NB4 (cell line): ENCODE results near the gene C4BPB.

Experiments
- MYC ChIP-seq: IDR thresholded peaks from 2 replicates; pipeline ENCODE4 v1.6.1; 2011; ENCODE audit warnings: low read depth, low read length
- POLR2A ChIP-seq: IDR thresholded peaks from 2 replicates; pipeline ENCODE4 v1.6.1; 2011; ENCODE audit warnings: mild to moderate bottlenecking; ENCODE audit not compliant: insufficient read length; ENCODE audit errors: extremely low read depth
- TF ChIP-seq, protein P1 (sequence below): IDR thresholded peaks from one replicate; pipeline ENCODE4 v1.5.1; 2012; ENCODE audit warnings: low read depth, low read length

DNA sequence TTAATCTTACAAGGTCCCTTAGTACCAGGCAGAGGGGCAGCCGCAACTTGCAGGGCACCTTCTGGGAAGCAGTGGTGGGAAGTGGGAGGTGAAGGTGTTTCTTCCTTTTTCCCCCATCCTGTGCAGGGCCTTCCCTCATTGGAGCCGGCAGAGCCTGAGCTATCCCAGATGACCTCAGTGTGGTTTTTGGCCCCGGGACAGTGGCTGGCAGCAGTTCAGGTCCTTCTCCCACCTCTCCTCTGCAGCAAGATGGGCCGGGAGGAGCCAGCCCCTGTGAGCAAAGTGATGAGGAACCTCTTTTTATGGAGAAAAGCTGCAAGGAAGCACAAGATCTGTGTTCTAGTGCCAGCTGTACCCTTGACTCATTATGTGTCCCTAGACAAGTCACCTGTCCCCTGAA, 28.8 kb upstream of the C4BPB start:
- TF ChIP-seq MYC (no peak), POLR2A (no peak)
- TF ChIP-seq, protein P1, sequence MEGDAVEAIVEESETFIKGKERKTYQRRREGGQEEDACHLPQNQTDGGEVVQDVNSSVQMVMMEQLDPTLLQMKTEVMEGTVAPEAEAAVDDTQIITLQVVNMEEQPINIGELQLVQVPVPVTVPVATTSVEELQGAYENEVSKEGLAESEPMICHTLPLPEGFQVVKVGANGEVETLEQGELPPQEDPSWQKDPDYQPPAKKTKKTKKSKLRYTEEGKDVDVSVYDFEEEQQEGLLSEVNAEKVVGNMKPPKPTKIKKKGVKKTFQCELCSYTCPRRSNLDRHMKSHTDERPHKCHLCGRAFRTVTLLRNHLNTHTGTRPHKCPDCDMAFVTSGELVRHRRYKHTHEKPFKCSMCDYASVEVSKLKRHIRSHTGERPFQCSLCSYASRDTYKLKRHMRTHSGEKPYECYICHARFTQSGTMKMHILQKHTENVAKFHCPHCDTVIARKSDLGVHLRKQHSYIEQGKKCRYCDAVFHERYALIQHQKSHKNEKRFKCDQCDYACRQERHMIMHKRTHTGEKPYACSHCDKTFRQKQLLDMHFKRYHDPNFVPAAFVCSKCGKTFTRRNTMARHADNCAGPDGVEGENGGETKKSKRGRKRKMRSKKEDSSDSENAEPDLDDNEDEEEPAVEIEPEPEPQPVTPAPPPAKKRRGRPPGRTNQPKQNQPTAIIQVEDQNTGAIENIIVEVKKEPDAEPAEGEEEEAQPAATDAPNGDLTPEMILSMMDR: no peak
